HG02763 (cell line): ENCODE data around the gene BUD13.
"Not testable (repeated sequence)": the region's sequence is repeated elsewhere in the genome, so short reads cannot be mapped to it uniquely, and the experiment has no call there.

Source experiments
- ATAC-seq: cut with Tn5 transposase; IDR thresholded peaks from one replicate; pipeline ENCODE4 v1.9.1; 2021; ENCODE audit warnings: mild to moderate bottlenecking, moderate library complexity; ENCODE audit not compliant: unreplicated experiment

The BUD13 gene, protein sequence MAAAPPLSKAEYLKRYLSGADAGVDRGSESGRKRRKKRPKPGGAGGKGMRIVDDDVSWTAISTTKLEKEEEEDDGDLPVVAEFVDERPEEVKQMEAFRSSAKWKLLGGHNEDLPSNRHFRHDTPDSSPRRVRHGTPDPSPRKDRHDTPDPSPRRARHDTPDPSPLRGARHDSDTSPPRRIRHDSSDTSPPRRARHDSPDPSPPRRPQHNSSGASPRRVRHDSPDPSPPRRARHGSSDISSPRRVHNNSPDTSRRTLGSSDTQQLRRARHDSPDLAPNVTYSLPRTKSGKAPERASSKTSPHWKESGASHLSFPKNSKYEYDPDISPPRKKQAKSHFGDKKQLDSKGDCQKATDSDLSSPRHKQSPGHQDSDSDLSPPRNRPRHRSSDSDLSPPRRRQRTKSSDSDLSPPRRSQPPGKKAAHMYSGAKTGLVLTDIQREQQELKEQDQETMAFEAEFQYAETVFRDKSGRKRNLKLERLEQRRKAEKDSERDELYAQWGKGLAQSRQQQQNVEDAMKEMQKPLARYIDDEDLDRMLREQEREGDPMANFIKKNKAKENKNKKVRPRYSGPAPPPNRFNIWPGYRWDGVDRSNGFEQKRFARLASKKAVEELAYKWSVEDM

DNA sequence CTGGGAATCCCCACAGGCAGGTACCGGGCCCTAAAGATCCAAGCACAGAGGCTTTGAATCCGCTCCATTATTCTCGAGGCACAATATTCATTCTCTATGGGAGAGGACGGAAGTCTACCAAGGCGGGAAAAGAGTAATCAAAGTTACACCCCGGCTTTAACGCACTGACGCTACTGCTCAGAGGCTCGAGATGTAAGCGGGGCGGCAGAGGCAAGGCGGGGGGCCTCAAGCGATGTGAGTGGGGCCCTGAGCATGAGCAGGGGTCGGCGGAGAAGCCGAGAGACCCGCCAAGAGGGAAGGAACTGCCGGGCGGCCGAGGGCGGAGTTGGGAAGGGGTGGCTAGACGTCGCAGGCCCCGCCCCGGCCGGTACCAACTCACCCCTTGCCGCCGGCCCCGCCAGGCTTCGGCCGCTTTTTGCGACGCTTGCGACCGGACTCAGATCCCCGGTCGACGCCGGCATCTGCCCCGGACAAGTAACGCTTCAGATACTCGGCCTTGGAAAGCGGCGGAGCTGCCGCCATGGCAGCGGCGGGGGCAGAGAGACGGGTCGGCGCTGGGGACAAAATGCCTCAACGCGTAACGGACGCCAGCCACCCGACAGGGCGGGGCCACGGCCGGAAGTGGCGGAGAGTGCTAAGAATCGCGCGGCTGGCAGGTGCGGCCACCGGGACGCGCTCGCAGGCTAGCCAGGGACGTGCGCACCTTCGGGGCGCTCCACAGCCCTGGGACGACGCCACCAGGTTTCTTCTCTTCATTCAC is at the start of gene BUD13:
TSS of gene BUD13 (minus strand) at position 545 of the 760 bp plus-strand sequence. CDS start at position 522, 23 bp downstream.
- ATAC-seq = peak; percentile 88

DNA sequence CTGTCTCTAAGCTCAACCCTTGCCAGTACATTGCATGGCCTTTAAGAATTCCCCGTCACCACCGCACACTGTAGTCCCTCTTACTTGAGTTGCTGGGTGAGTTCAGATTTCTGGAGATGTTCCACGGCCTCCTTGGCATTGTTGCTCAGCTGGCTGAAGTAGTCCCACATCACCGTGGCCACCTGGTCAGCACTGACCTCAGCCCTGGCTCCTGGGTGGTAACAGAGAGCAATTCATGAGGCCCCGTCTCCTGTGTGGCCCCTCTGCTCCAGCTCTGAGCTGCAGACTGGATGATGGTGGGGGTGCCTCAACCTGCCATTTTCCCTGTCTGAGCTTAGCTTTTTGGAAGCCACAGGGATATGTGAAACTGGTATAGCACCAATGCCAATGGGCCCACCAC is 49.8 kb upstream of the BUD13 start:
- ATAC-seq = no peak

DNA sequence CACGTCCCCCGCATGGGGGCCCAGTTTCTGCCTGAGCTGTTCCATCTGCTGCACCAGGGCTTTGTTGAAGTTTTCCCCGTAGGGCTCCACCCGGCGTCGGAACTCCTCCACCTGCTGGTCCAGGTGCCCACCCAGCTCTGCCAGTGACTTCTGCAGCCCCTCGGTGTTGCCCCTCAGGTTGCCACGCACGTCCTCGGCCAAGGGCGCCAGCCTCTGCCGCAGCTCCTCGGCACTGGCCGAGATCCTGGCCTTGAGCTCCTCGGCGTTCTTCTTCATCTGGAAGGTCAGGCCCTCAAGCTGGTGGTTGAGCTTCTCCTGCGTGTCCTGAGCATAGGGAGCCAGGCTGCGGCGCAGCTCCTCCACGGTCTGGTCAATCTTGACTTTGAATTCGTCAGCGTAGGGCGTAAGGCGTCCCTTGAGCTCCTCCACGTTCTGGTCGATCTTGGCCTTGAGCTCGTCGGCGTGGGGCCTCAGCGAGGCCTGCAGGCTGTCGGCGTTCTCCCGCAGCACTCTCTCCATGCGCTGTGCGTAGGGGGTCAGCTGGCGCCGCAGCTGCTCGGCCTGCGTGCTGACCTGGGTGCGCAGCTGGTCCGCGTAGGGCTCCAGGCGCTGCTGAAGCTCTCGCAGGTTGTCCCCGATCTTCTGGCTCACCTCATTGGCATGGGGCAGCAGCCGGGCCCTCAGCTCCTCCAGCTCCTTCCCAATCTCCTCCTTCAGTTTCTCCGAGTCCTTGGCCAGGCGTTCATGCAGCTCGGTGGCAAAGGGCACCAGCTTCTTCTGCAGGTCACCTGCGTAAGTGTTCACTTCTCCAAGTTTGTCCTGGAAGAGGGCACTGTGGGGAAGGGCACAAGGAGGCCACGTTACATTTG is 48.5 kb upstream of the BUD13 start:
- ATAC-seq = no peak

DNA sequence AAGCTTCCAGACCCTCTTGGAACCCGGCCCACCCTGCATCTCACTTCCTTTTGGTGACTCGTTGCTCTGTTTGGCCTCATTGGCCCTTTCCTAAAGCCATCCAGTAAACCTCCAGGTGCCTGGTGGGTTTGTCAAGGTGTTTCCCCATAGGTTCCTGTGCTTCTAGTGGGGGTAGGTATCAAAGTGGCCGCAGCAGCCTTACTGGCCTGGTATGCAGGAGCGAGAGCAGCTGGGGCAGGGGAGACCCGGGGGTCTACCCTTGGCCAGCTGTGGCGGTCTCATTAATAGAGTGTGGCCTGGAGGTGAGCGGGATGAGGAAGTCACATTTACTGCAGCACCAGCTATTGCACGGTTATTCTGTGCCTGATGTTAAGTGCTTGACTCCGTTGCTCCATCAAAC is 46.3 kb upstream of the BUD13 start:
- ATAC-seq = no peak

DNA sequence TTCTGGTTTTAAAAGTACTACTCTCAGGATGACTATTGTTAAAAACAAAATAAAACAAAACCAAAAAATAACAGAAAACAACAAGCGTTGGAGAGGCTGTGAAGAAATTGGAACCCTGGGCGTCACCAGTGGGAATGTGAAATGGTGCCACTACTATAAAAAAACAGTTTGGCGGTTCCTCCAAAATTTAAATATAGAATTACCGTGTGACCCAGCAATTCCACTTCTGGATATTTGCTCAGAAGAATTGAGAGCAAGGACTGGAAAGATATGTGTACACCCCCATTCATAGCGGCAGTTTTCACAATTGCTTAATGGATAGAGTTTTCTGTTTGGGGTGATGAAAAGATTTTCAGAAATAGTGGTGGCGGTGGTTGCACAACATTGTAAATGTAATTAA is 41.7 kb upstream of the BUD13 start:
- ATAC-seq = no peak

DNA sequence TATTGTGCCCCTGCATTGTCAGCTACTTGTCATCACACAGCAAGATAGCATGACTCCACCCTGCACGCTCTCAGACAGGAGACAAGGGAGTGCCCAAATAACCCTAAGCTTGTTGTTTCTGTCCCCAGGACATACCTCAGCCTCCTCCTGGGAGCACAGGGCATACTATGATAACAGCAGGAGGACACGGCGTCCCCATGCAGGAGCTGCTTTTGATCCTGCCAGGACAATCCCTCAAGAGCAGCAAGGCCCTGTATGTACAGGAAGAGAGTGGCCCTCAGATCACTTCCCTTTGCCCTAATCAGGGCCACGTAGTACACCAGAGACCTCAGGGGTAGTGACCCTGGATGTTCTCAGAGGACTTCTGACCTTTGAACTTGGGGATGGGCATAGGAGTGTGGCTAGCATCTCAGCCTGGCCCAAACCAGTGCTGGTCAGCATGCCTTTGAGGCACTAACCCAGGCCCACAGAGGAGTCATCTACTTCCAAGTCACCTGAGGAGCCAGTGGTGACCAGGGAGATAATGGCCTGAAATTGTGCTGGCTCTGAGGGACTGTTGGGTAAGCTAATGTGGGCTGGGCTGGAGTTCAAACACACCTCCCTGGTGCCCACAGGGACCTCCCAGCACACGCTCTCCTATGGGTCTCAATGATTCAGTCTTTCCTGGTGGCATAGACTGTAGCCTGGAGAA is 41.1 kb upstream of the BUD13 start:
- ATAC-seq = no peak

DNA sequence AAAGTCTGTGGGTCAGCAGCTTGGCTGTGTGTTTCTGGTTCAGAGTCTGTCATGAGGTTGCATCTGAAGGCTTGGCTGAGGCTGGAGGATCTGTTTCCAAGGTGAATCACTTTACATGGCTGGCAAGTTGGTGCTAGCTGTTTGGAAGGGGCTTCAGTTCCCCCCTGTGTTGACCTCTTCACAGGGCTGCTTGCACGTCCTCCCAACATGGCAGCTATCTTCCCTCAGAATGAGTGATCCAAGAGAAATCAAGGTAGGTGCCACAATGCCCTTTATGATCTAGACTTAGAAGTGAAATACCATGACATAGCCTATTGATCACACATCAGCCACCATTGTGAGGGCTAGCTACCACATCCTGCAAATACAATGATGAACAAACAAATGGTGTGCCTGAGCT is 40.4 kb upstream of the BUD13 start:
- no peak for ATAC-seq

DNA sequence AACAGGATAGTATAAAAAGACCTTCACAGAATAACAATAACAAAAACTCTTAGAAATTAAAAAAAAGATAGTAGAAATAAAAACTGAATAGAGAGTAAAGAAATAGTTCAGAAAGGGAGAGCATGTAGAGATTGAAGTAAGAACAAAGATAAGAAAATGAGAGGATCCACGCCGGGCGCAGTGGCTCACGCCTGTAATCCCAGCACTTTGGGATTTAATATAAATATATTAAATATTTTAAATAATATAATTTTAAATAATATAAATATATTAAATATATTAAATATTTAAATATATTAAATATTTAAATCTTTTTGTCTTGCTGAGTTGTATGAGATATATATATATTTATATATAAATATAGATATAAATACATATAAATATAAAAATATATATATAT is 39.3 kb upstream of the BUD13 start:
- ATAC-seq = no peak

DNA sequence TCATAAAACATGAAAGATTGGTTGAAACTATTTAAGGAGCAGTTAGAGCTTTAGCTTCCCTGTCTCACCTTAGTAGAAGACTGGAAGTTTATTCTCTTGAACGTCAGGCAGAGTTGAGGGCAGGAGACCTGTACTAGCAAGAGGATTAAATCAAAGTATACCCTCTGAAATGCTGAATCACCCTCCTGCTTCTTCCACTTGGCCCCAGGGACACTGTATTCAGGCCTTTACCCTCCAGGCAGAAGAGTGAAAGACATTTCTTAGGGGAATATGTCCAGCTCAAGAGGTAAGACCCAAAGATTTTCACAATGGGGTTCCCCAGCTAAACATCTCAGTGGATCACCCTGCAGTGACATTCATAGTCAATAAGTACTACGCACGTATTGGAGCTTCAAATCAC is 38.4 kb upstream of the BUD13 start:
- no peak for ATAC-seq

DNA sequence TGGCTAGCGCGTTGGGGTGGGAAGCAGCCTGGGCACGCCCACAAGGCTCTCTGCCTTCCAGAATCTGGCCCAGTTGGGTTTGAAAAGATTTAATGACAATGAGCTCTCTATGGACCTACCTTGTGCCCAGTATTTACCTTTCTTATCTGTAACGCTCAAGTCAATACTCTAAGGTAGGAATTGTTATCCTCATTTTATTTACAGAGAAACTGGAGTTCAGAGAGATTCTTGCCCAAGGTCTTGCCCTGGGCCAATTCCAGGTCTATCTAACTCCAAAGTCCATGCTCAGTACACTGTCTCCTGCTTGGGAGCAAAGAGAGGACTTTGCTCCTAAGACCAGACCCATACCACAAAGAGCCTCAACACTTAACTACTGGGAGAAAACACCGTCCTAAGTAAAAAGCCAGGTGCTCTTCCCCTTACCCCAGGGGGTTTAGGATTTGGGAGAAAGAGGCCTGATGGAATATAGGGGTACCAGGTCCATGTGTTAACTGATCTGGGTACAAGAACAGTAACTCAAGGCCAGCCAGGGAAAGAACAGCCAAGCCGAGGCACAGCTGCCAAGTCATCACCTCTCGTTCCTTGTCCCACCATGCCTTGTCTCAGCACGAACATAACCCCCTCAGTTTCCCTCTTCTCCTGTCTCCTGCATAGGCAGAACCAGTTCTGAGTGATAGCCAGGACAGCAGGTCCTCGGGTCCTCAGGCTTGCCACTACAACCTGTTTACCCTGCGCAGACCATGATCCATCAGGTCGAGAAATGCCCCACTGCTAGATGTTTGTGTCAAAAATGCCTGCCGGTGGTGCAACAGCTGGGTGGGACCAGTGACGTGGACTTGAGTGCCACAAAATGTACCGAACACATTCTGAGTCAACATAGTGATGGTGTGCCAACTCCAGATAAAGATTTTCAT is 35.7 kb upstream of the BUD13 start:
- no peak for ATAC-seq

DNA sequence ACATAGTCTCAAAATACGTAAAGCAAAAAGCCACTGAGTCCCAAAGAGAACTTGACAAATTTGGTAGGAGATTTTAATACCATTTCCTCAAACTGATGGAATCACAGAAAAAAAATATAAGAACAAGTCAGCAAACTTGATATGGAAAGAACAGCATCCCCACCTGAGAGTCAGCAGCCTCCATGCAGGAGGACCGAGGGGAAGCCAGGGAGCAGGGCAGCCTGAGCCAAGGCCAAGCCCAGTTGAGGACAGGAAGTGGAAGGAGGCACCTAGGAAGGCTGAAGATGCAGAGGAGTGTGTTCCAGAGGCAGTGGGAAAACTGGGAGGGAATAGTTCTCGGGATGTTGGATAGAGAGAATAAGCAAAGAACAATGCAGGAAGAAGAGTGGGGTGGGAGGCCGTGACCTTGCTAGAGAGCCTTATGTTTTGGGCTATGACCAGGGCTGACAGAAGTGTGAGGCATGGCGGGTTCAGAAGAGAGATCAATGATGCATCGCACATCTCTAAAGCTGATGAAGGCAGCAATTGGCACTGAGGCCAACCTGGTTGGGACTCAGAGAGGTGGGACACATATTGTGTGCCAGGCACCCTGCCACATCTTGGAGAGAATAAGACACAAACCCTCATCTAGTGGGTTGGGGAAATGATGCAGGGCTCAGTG is 34.9 kb upstream of the BUD13 start:
- no peak for ATAC-seq

DNA sequence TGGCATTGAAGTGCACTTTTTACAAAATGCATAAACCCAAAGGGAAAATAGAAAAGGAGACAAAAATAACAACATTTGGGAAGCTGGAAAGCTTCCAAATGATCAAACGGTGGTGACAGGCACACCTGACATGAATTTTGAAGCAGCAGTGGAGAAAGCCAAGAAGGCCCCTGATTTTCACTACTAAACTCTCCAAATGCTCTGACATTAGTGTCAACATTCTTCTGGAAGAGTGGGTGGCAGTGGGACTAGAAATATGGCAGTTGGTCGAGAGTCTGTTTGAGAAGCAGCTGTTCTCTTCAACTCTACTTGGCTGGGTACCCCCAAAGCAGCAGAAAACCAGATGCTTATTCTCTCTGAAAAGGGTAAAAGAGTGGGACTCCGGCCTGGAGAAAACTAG is 31.2 kb upstream of the BUD13 start:
- no peak for ATAC-seq

DNA sequence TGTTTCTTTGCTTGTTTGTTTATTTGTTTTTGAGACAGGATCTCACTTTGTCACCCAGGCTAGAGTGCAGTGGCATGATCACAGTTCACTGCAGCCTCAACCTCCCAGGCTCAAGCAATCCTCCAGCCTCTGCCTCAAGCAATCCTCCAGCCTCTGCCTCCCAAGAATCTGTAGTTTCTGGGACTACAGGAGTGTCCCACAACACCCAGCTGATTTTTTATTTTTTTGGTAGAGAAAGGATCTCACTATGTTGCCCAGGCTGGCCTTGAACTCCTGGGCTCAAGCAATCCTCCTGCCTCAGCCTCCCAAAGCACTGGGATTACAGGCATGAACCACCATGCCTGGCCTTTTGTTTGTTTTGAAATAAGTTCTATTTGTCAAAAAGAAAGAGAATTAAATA is 28.9 kb upstream of the BUD13 start:
- not testable (repeated sequence) for ATAC-seq

DNA sequence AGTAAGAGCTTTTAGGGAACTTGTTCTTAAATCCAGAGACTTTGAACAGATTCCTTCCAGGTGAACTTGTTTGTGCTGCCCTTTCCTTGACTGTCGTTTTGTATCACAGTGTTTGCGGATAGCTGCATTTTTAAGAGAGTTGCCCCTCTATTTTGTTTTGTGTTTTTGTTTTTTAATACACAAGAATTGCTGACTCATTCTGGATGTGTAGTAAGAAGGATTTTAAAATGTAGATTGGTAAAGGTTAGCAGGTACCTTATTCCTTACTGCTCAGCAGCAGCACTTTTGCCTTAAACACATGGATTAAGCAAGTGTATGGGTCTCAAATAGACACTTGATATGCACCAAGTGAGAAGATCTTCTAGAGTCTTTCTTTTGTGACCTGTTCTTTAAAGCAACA is 27.8 kb upstream of the BUD13 start:
- no peak for ATAC-seq

DNA sequence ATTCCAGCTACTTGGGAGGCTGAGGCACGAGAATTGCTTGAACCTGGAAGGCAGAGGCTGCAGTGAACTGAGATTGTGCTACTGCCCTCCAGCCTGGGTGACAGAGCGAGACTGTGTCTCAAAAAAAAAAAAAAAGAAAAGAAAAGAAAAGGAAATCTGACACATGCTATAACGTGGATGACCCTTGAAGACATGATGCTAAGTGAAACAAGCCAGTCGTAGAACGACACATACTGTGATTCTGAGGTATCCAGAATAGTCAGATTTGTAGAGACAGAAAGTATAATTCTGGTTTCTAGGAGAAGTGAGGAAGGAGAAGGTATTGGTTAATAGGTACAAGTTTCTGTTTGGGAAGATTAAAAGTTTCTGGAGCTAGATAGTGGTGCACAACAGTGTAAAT is 25.6 kb upstream of the BUD13 start:
- ATAC-seq = no peak

DNA sequence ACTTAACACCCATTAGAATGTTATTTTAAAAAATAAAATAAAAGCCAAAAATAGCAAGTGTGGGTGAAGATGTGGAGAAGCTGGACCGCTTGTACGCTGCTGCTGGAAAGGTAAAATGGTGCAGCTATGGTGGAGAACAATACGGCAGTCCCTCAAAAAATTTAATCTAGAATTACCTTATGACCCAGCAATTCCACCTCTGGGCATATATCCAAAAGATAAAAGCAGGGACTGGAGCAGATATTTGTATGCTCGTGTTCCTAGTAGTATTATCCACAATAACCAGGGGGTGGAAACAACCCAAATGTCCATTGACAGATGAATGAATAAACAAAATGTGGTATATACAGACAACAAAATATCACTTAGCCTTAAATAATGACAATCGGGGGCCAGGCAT is 25.0 kb upstream of the BUD13 start:
- ATAC-seq = no peak

DNA sequence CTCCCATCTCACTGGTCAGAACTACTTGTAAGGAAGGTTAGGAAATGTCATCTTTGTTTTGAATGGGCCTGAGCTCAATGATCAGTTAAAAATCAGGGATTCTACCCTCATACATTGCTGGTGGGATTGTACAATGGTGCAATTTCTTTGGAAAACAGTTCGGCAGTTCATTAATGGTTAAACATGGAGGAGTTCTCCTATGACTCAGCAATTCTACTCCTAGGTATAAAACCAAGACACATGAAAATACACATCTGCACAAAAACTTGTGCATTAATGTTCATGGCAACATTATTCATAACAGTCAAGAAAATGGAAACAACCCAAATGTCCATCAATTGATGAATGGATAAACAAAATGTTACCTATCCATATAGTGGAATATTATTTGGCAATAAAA is 23.8 kb upstream of the BUD13 start:
- ATAC-seq = no peak

DNA sequence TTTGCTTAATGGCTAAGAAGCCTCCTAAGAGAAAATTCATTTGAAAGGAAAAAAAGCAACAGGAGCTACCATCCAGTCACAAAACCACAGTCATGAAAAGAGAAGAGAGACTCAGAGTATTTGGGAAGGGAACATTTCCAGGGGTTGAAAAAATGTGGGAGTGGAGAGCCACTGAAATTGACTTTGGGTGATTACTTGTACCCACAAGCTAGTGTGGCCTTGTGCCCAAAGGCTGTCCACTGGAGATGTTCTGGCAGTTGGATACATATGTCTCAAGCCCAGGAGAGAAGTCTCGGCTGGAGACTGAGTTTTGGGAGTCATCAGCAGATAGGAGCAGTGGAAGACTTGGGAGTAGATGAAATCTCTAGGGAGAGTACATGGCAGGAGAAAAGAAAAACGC is 22.1 kb upstream of the BUD13 start:
- ATAC-seq = no peak

DNA sequence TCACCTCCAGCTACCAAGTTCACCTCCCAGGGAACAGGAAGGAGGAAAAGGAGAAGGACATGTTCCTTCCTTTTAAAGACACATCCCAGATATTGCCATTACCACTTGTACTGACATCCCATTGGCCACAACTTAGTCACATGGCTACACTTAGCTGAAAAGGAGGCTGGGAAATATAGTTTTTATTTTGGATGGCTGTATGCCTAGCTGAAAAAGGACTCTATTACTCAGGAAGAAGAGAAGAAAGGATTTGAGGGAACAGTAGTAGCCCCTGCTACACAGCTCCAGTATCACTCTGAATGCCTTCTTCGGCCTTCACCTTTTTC is 20.9 kb upstream of the BUD13 start:
- no peak for ATAC-seq
